Regular cardiac myocyte (primary cell): Measurements from ENCODE around the gene CRAT. TPM values are rescaled to one million over a fixed set of nuclear protein-coding genes. Genes with fewer than 3 reads are reported as not detected.

ENCODE experiments used
- total RNA-seq: library from RNA; depleted of rRNA; stranded (reverse); fragments of >200 nt; gene quantifications from 2 replicates; pipeline ENCODE4 v1.2.3, GENCODE V29; 2014

The CRAT gene
- total RNA-seq = 34.7 and 35.2 TPM in 2 replicates

GRCh38 chr9:129110740-129111527 lies at the start of gene CRAT, which contains the start of gene PTPA:
CRAT (minus strand) TSS chr9:129110793; CDS start chr9:129110509, 284 bp downstream.
PTPA (plus strand) TSS chr9:129111415; CDS start chr9:129111601, 186 bp downstream.

GRCh38 chr9:129080601-129081387 lies 29.8 kb downstream of the CRAT start, which contains the start of gene DOLPP1:
DOLPP1 (plus strand) TSS chr9:129081111; CDS start chr9:129081132, 21 bp downstream.

Other genes with a start within 250 kb of the CRAT start
- 5.4 and 8.4 TPM in 2 replicates for gene KYAT1, start 228.8 kb downstream of the CRAT start, total RNA-seq
- gene LRRC8A, start 228.7 kb downstream of the CRAT start, total RNA-seq = 30.2 and 63.1 TPM in 2 replicates
- gene PHYHD1, start 189.8 kb downstream of the CRAT start, total RNA-seq = 5.0 and 5.9 TPM in 2 replicates
- gene DOLK, start 163.2 kb downstream of the CRAT start, total RNA-seq = 24.0 and 35.3 TPM in 2 replicates
- gene NUP188, start 163.1 kb downstream of the CRAT start, total RNA-seq = 24.5 and 46.2 TPM in 2 replicates
- gene SH3GLB2, start 82.5 kb downstream of the CRAT start, total RNA-seq = 26.3 and 33.3 TPM in 2 replicates
- 23.6 and 27.3 TPM in 2 replicates for gene MIGA2, start 74.2 kb downstream of the CRAT start, total RNA-seq
- 8.2 and 14.2 TPM in 2 replicates for gene DOLPP1, start 29.7 kb downstream of the CRAT start, total RNA-seq
- gene PTPA, start 622 bp upstream of the CRAT start, total RNA-seq = 86.3 and 146 TPM in 2 replicates
- gene IER5L, start 67.5 kb upstream of the CRAT start, total RNA-seq = 45.8 and 68.5 TPM in 2 replicates